HG03066 (cell line): ENCODE results near the gene HMGB2.
A peak's percentile ranks its signal among the peaks of the same experiment; 100 is the strongest.

ENCODE experiments used
- ATAC-seq: cut with Tn5 transposase; IDR thresholded peaks from one replicate; pipeline ENCODE4 v1.9.1; 2021; ENCODE audit warnings: low read depth; ENCODE audit not compliant: unreplicated experiment

HMGB2 gene

GRCh38 chr4:173334085-173334890 is at the start of gene HMGB2:
HMGB2 (minus strand) TSS chr4:173334358; CDS start chr4:173333649, 709 bp downstream.
- ATAC-seq: peak; percentile 88

- no peak for ATAC-seq
Measured at GRCh38 chr4:173382349-173382748, 48.2 kb upstream of the HMGB2 start.

DNA sequence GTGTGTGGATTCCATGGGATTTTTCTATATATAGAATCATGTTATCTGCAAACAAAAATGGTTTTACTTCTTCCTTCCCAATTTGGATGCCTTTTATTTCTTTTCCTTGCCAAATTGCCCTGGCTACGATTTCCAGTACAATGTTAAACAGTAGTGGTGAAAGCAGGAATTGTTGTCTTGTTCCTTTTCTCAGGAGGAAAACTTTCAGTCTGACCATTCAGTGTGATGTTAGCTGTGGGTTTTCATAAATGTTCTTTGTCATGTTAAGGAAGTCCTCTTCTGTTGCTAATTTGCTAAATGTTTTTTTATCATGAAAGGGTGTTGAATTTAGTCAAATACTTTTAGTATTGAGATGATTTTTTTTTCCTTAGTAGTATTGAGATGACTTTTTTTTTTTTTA is 47.5 kb upstream of the HMGB2 start:
- no peak for ATAC-seq

DNA sequence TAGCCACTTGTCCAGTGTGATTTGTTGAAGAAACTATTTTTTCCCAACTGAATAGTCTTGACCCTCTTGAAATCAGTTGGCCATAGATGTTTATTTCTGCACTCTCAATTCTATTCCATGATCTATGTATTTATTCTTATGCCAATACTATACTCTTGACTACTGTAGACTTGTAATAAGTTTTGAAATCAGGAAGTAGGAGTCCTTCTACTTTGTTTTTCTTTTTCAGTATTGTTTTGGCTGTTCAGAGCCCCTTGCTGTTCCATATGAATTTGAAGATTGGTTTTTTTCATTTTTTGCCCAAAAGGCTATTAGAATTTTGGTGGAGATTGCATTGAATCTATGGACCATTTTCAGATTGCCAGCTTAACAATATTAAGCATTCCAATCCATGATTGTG is 46.8 kb upstream of the HMGB2 start:
- no peak for ATAC-seq

- no peak for ATAC-seq
Measured at GRCh38 chr4:173379929-173380328, 45.8 kb upstream of the HMGB2 start.

GRCh38 chr4:173374588-173374987 is 40.4 kb upstream of the HMGB2 start:
- no peak for ATAC-seq

DNA sequence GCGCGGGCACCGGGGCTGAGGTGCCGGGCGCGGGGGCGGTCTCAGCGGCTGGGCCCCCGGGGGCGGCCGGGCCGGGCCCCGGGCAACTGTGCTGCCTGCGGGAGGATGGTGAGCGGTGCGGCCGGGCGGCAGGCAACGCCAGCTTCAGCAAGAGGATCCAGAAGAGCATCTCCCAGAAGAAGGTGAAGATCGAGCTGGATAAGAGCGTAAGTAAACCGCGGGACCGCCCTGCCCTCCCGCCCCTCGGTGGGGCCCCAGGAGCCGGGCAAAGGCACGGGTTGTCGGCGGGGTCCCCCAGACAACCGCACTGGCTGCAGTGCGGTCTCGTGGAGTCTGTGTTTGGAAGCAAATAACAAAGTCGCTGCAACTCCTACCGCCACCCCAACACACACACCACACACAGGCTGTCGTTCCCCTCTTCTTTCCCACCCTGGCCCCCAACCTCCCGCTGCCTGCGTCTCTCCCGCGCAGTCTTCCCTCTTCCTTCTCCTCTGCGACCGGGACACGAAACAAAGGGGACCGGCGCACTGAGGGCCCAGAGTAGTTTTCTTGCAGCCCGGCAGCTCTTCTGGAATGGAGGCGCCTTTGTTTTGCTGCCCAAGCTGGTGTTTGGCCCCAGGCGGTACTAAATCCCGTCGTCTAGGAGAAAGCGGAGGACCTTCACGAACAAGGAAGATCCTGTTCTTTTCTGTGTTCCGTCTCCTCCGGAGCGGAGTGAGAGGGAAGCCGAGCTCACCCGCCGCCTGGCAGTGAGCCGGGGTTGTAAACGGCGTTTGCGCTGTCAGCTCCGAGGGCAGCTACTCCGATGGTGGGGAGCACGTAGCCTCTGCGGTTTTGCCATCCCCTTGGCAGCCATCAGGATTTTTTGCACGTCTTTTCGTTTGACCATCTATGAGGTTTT is 37.4 kb upstream of the HMGB2 start:
- peak; percentile 13 for ATAC-seq

DNA sequence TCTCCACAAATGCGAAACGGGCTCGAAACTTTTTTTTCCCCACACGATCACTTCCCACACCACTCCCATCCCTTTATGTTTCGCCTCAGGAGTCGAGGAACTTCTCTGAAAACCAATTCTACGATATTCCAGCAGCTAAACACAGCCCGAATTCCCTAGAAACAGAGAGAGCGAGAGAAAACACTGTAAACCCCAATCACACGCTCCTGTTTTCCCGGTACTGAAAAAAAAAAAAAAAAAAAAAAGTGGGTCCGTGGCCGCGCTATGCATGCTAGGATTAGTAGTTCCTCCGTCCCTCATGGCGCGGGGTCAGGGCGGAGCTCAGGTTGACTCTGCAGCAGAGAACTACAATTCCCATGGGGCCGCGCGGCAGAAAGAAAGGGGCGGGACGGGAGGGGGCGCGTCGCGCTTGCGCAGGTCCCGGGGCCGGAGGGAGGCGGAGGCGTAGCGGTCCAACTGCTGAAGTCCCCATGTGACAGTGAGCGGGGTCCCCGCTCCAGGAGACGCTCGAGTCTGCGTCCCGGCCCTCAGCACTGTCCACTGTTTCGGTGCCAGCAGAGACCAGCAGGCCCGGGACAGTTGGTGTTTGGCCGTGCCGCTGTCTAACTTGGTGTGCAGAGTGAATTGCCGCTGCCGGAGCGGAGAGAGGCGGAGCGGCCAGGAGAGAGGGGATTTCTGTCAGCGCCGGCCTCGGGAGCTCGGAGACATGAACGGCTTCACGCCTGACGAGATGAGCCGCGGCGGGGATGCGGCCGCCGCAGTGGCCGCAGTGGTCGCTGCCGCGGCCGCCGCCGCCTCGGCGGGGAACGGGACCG is 36.5 kb upstream of the HMGB2 start, which contains the start of gene SAP30:
Gene SAP30 (plus strand): TSS at position 478 of the 815 bp plus-strand sequence. CDS start 229 bp downstream, at position 707.
- ATAC-seq: peak; percentile 63

DNA sequence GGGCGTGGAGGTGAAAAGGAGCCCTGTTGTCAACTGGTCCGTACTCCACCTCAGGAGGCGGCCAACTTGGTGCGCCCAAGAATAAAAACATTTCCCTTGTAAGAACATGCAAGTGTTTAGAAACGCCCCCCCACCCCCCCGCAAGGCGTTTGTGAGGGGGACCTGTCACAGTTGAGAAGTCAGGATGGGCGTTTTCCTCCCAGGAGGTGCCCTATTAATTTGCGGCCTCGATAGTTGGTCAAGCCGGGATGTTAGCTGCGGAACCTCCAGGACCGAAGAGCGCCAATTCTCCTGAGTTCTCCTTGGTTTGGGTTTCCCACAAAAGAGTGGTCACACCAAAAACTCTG is 35.9 kb upstream of the HMGB2 start:
- ATAC-seq: peak; percentile 4

DNA sequence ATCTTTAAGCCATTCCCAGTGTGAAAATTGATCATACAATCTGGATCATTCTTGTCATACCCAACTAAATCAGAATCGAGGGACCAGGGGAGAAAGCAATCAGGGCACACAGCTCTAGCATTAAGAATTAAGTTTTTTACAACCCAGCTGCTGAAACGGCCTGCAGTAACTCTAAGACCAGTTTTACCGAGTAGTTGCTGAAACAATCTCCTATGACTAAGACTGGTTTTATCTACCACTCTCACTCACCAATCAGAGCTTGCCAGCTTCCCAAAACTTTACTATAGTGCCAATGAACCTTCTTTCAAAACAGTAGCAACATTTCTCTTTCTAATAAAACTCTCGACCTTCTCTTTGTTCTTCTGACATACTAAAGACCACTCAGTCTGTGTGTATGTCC is 33.8 kb upstream of the HMGB2 start:
- ATAC-seq: no peak

GRCh38 chr4:173367285-173367684 is 33.1 kb upstream of the HMGB2 start:
- ATAC-seq: no peak

DNA sequence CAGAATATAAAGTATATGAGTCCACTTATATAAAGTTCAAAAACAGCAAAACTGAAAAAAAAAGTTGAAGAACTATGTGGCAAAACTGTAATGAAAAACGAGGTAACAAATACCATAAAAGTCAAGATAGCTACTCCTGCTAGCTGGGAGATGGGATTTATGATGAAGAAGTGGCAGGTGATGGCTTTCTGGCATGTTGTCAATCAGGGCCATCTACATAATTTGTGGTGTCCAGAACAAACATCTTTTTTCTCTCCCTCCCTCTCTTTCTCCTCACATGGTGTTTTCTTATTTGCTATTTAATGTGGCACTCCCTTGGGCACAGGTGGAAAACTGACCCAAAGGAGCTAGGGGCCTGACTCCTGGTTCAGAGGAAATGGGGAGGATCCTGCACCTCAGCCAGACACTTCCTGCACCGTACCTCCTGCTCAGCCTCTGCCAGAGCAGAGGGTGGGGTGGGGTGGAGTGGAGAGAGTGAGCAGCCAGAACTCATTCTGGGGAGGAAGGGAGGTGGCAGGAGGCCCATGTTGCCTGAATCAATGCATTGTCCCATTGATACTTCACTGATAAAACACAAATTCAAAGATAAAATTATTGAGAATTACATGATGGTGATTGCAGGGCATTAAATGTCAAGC is 31.3 kb upstream of the HMGB2 start:
- no peak for ATAC-seq

GRCh38 chr4:173362666-173363065 is 28.5 kb upstream of the HMGB2 start:
- no peak for ATAC-seq

DNA sequence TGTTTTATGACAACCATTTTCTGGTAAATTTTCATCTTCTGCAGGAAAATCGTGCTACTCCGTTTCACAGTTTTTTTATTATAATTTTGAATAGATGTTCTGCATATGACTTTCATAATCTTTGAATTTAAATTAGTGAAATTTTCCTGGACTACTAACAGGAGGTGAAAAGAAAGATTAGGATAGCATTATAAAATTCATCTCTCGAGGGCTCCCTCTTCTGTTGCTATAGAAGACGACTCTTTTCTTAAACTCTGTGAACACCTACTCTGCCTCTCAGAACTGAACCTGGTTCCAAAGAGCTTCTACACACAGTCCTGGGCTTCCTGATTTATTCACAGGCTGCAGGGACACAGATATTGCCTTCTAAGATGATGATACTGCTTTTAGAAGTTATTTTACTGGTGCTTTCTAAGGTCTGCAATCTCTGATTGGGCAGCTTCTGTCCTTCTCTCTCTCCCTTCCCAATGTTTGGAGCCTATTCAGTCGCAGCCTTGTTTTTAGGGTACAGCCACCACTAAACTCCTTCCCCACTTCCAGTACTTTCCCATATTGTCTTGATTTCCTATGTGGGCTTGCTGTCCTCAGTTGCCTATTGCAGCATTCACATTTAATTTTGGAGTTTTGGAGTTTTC is 26.5 kb upstream of the HMGB2 start:
- no peak for ATAC-seq

DNA sequence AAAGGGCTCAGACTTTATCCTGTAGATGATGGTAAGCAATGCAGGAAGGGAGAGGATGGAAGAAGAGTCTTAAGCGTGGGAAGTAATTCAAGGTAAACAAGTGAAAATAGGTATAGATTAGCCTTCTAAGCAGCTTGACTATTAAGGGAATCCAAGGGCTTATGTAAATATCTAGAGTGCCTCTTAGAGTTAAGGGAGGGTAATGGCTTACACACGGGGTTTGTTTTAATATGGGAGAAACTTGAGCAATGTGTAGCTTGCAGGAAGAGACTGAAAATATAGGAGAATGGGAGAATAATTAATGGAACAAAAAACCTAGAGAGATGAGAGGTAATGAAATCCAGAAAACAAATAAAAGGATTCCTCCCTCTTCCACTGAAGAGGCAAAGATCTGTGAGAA is 23.8 kb upstream of the HMGB2 start:
- no peak for ATAC-seq

GRCh38 chr4:173347467-173347866 is 13.3 kb upstream of the HMGB2 start:
- no peak for ATAC-seq

GRCh38 chr4:173346074-173346473 is 11.9 kb upstream of the HMGB2 start:
- ATAC-seq: no peak

DNA sequence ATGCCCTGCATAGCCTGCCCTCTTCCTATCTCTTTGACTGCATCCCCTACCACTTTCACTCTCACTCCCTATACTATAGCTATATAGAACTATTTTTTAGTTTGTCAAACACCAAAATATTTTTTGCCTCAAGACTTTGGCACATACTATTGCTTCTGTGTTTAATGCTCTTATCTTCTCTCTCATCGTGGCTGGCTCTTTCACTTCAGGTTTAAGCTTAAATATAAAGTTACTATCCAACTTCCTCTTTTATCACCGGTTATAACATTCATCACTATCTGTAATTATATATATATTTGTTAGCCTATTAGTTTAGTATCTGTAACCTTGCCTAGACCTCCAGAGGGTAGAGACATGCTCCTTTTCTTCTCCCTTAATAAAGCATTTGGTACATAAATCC is 11.5 kb upstream of the HMGB2 start:
- no peak for ATAC-seq

- no peak for ATAC-seq
Measured at GRCh38 chr4:173343832-173344397, 9.8 kb upstream of the HMGB2 start.
